ENCODE data around the gene FAM83D. TPM values are rescaled to one million over a fixed set of nuclear protein-coding genes. Genes with fewer than 3 reads are reported as not detected.

Gene FAM83D
- total RNA-seq, 1 donor from 2014 or later = 11.7 TPM

GRCh38 chr20:38997622-38998021 lies 71.4 kb downstream of the FAM83D start:
- no peak for DNase-seq (ENCODE audit: extremely low read depth, low read depth, low spot score)

GRCh38 chr20:38999217-38999616 lies 73.0 kb downstream of the FAM83D start:
- no peak for DNase-seq (ENCODE audit: extremely low read depth, low read depth, low spot score)

DNA sequence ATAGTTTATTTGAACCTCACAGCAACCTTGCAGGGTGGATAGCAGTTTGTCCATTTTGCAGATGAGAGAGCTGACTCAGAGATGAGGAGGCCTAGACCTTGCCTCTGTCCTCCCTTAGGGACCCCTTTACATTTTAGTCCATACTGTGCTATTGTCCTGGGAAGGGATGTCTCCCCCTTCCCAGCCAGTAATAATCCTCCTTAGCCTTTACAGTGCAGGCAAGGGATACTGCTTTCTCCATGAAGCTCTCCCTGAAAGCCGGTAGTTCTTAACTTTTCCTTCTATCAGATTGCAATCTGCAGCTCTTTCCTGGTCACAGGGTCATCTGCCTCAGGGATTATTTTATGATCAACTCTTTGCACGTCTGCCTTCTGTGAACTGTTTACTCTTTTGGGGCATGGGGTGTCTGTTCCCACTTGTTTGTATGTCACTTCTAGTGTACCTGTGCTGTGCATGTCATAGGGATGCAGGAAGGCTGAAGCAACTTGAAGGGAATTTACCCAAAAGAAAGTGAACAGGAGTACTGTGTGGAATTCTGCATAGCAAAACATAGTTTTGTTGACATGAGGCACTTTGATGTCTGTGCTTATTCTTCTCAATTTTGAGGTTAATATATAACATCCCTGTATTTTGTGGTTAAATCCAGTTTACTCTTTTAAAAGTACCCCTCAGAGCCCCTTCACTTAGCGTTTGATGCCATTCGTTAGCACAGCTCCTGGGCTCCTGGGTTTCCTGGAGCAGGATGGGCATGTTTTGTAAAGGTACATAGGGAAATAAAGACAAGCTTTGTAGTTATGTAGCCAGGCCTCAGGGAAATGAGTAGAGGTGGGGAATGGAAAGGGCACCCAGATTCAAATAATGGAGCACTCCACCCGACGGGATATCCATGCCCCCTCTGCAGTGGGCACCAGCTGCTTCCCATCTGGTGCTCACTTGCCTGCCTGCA lies 74.0 kb downstream of the FAM83D start:
- no peak for DNase-seq (ENCODE audit: extremely low read depth, low read depth, low spot score)

Other genes with a start within 250 kb of the FAM83D start
- not detected in 2 replicates for gene SLC32A1, start 201.9 kb upstream of the FAM83D start, total RNA-seq
- gene ACTR5, start 178.0 kb upstream of the FAM83D start, total RNA-seq = 9.7 and 11.0 TPM in 2 replicates
- 56.4 and 132 TPM in 2 replicates for gene PPP1R16B, start 120.7 kb upstream of the FAM83D start, total RNA-seq
- 7.2 and 9.0 TPM in 2 replicates for gene DHX35, start 35.9 kb downstream of the FAM83D start, total RNA-seq